K562 (cell line): ENCODE data around the gene PIK3R6. TPM values are rescaled to one million over a fixed set of nuclear protein-coding genes. Genes with fewer than 3 reads are reported as not detected.

Source experiments
- ATAC-seq: fragments of 200-7000 bp; cut with Tn5 transposase; 3 replicates; pipeline ENCODE4 v1.9.1; 2020; ENCODE audit warnings: moderate library complexity
- BruUV-seq: library from RNA; stranded (reverse); fragments of 400-500 nt; replicated peaks from 2 replicates; lab custom pipeline; 2021; lab: Mats Ljungman, UMichigan
- CTCF ChIA-PET: fragments of 300-600 bp; formaldehyde crosslinking; extraction: SDS; loops from one replicate; lab custom pipeline; 2021; ENCODE audit warnings: low intra/inter-chr PET ratio; lab: Yijun Ruan, JAX
- POLR2A ChIA-PET: fragments of 300-600, 350-650 bp; sonication (Branson Sonifier 250); formaldehyde crosslinking; extraction: SDS; loops from one replicate; lab custom pipeline; 2021; ENCODE audit warnings: antibody characterized with exemption, inconsistent platforms; lab: Yijun Ruan, JAX
- DNase-seq, 4 experiments: peaks; one replicate each; pipeline versions ENCODE4 v3.0.0 to v3.0.0-alpha.2; 2011 to 2018; ENCODE audit warnings: low spot score in 3 of 4, mixed read lengths in 3 of 4; ENCODE audit errors: extremely low read depth in 1 of 4
- FAIRE-seq: peaks from 2 replicates; lab custom pipeline; 2011; peaks lifted over from hg19 to GRCh38; lab: Jason Lieb, UNC
- H2AFZ ChIP-seq: 2 replicates; pipeline ENCODE4 v1.6.0; 2011; ENCODE audit warnings: low read depth, low read length, control low read depth, inconsistent platforms
- H3K27ac ChIP-seq: fragments of 200-600 bp; 3 replicates; pipeline ENCODE4 v1.8.0; 2011; ENCODE audit warnings: low read depth, mild to moderate bottlenecking, control low read depth, inconsistent platforms, low read length, moderate library complexity, mixed read lengths; ENCODE audit errors: extremely low read depth
- H3K27me3 ChIP-seq, 2 experiments: fragments of 300-600 bp in 1 of 2; 2 replicates in 1 of 2; 3 replicates in 1 of 2; pipeline versions ENCODE4 v1.6.0 to v1.8.0; 2011; ENCODE audit warnings: inconsistent platforms in 2 of 2, low read length in 2 of 2, mild to moderate bottlenecking in 1 of 2, mixed read lengths in 1 of 2, moderate library complexity in 1 of 2; ENCODE audit not compliant: control insufficient read depth in 2 of 2, insufficient read depth in 2 of 2
- H3K36me3 ChIP-seq: fragments of 300-600 bp; 3 replicates; pipeline ENCODE4 v1.8.0; 2011; ENCODE audit warnings: mild to moderate bottlenecking, low read length, inconsistent platforms; ENCODE audit not compliant: control insufficient read depth, insufficient read depth
- H3K4me1 ChIP-seq, 2 experiments: fragments of 200-600 bp in 1 of 2; replicated peaks in 1 of 2; 2 replicates in 1 of 2; 3 replicates in 1 of 2; pipeline versions ENCODE4 v1.5.1 to v1.8.0; 2011; ENCODE audit warnings: inconsistent platforms in 2 of 2, low read length in 2 of 2, mild to moderate bottlenecking in 1 of 2, mixed read lengths in 1 of 2, moderate library complexity in 1 of 2; ENCODE audit not compliant: control insufficient read depth in 2 of 2, insufficient read depth in 2 of 2
- H3K4me2 ChIP-seq: 2 replicates; pipeline ENCODE4 v1.6.1; 2011; ENCODE audit warnings: low read length, control low read depth, inconsistent platforms, mixed read lengths; ENCODE audit not compliant: insufficient read depth
- H3K4me3 ChIP-seq: fragments of 200-600 bp; sonication (generic), shearing (Covaris generic); 2 replicates; pipeline ENCODE4 v1.5.1; 2016; ENCODE audit warnings: control low read depth, inconsistent platforms
- H3K79me2 ChIP-seq: fragments of 200-600 bp; 3 replicates; pipeline ENCODE4 v1.8.0; 2011; ENCODE audit warnings: low read length, inconsistent platforms; ENCODE audit not compliant: control insufficient read depth, insufficient read depth
- H3K9ac ChIP-seq, 2 experiments: 2 replicates each; pipeline versions ENCODE4 v1.6.0 to v1.6.1; 2011; ENCODE audit warnings: low read depth in 2 of 2, low read length in 2 of 2, control low read depth in 1 of 2, inconsistent platforms in 1 of 2, mild to moderate bottlenecking in 1 of 2, mixed read lengths in 1 of 2; ENCODE audit not compliant: insufficient read depth in 1 of 2
- H3K9me1 ChIP-seq: one replicate; pipeline ENCODE4 v1.6.0; 2011; ENCODE audit warnings: inconsistent platforms, mild to moderate bottlenecking, low read length, moderate library complexity; ENCODE audit not compliant: control insufficient read depth, insufficient read depth
- H3K9me3 ChIP-seq: replicated peaks from 2 replicates; pipeline ENCODE4 v1.5.1; 2011; ENCODE audit warnings: low read depth, low read length, inconsistent platforms; ENCODE audit not compliant: control insufficient read depth, insufficient read depth
- H4K20me1 ChIP-seq: replicated peaks from 2 replicates; pipeline ENCODE4 v1.6.1; 2011; ENCODE audit warnings: low read length, inconsistent platforms, mixed read lengths; ENCODE audit not compliant: control insufficient read depth, insufficient read depth
- ZBTB7A ChIP-seq: IDR thresholded peaks from 2 replicates; pipeline ENCODE4 v1.6.1; 2011; ENCODE audit warnings: low read depth, mild to moderate bottlenecking, low read length, moderate library complexity, borderline replicate concordance; ENCODE audit not compliant: control insufficient read depth
- ZNF197 ChIP-seq: fragments of 200-800 bp; sonication (Bioruptor generic); IDR thresholded peaks from 2 replicates; pipeline ENCODE4 v1.6.1; 2016; ENCODE audit warnings: low read depth, missing genetic modification characterization, missing compliant biosample characterization
- WGBS: fragments of 100-300 bp; shearing (Covaris generic); methylation state at CpG from one replicate; pipeline ENCODE4 v1.1.6; 2016; ENCODE audit warnings: low coverage, mixed read lengths; ENCODE audit not compliant: insufficient coverage; ENCODE audit errors: missing lambda C conversion rate; 5-methylcytosine and 5-hydroxymethylcytosine counted together
- in situ Hi-C: fragments of 300-500 bp; cut with MboI; formaldehyde crosslinking; loops from 4 replicates; pipeline ENCODE4 v1.15.0; 2018; ENCODE audit warnings: inconsistent platforms, mixed read lengths
- intact Hi-C: fragments of 100-400 bp; cut with micrococcal nuclease; formaldehyde crosslinking; loops from 2 replicates; pipeline ENCODE4 v1.14.2; 2022
- polyA plus RNA-seq, 8 experiments: library from polyadenylated mRNA; depleted of rRNA in 4 of 8; stranded (reverse) in 5 of 8; unstranded in 3 of 8; fragments of >200 nt; fragmentation: Nextera tagmentation in 2 of 8; fragmentation: Illumina TruSeq in 1 of 8; extraction: Ambion mirVana in 2 of 8; extraction: Trizol in 1 of 8; gene quantifications; 2 replicates each; pipeline versions ENCODE4 v1.2.1 to v1.2.3, GENCODE V29; 2011 to 2014; ENCODE audit warnings: inconsistent platforms in 1 of 8, missing spikeins in 1 of 8
- total RNA-seq, 7 experiments: library from RNA; depleted of rRNA in 6 of 7; stranded (reverse); fragments of >200 nt in 6 of 7; fragmentation: Illumina TruSeq in 2 of 7; extraction: Trizol in 2 of 7; gene quantifications; 2 replicates each; pipeline versions ENCODE4 v1.2.1 to v1.2.3, GENCODE V29; 2011 to 2021; ENCODE audit warnings: low replicate concordance in 1 of 7
- TF ChIP-seq, protein P1 (sequence below): fragments of 250-450 bp; sonication (Bioruptor Pico); IDR thresholded peaks from 2 replicates; pipeline ENCODE4 v1.4.0; 2020

PIK3R6 gene
- total and polyA plus RNA-seq, 9 of the 15 experiments (the other 6 are each of a cell fraction or from before 2014, with no cell fraction given): 0.04 TPM; not detected in 8

DNA sequence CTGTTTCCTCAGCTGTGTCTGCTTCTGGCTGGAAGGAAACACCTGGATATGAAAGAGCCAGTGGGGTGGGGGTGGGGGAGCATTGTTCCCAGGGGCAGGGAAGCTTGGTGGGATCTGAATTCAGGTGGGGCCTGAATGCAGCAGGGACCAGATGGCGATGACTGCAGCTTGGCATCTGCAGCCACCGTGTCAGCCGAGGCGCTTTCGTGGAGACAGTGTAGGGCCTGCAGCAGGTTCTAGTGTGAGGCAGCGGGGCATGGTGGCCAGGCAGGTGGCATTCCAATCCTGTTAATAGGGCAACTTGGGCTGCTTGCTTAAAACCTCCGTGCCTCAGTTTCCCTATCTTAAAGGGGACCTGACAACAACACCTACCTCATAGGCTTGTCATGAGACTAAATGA, 1.7 kb downstream of the PIK3R6 start:
- FAIRE-seq (no peak), DNase-seq (no peak), ATAC-seq (no peak)
- in situ Hi-C loops (no loop called here), intact Hi-C loops (no loop called here)
- H3K4me3 ChIP-seq: no peak overlapping the region
- no peaks in the 10 kb centered on the region for H3K4me1 ChIP-seq
- H3K4me2 ChIP-seq: no peak overlapping the region
- H2AFZ ChIP-seq: no peak overlapping the region
- no TSS peak for BruUV-seq
- H3K27ac ChIP-seq: no peak overlapping the region
- peaks cover 0 to 17% of the 10 kb centered on the region in 2 experiments; a peak in 2 of 5 replicates for H3K27me3 ChIP-seq
- WGBS: 0% methylated on average over 4 of the region's 7 CpGs
- no peaks in the 10 kb centered on the region for H3K79me2 ChIP-seq
- TF ChIP-seq, protein P1, sequence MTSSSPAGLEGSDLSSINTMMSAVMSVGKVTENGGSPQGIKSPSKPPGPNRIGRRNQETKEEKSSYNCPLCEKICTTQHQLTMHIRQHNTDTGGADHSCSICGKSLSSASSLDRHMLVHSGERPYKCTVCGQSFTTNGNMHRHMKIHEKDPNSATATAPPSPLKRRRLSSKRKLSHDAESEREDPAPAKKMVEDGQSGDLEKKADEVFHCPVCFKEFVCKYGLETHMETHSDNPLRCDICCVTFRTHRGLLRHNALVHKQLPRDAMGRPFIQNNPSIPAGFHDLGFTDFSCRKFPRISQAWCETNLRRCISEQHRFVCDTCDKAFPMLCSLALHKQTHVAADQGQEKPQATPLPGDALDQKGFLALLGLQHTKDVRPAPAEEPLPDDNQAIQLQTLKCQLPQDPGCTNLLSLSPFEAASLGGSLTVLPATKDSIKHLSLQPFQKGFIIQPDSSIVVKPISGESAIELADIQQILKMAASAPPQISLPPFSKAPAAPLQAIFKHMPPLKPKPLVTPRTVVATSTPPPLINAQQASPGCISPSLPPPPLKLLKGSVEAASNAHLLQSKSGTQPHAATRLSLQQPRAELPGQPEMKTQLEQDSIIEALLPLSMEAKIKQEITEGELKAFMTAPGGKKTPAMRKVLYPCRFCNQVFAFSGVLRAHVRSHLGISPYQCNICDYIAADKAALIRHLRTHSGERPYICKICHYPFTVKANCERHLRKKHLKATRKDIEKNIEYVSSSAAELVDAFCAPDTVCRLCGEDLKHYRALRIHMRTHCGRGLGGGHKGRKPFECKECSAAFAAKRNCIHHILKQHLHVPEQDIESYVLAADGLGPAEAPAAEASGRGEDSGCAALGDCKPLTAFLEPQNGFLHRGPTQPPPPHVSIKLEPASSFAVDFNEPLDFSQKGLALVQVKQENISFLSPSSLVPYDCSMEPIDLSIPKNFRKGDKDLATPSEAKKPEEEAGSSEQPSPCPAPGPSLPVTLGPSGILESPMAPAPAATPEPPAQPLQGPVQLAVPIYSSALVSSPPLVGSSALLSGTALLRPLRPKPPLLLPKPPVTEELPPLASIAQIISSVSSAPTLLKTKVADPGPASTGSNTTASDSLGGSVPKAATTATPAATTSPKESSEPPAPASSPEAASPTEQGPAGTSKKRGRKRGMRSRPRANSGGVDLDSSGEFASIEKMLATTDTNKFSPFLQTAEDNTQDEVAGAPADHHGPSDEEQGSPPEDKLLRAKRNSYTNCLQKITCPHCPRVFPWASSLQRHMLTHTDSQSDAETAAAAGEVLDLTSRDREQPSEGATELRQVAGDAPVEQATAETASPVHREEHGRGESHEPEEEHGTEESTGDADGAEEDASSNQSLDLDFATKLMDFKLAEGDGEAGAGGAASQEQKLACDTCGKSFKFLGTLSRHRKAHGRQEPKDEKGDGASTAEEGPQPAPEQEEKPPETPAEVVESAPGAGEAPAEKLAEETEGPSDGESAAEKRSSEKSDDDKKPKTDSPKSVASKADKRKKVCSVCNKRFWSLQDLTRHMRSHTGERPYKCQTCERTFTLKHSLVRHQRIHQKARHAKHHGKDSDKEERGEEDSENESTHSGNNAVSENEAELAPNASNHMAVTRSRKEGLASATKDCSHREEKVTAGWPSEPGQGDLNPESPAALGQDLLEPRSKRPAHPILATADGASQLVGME: no peak
- no peak for TF ChIP-seq ZBTB7A
- no peak for TF ChIP-seq ZNF197 (CRISPR knock-in tag)
- H4K20me1 ChIP-seq: no peaks in the 10 kb centered on the region
- ChIA-PET CTCF (no interaction called here), POLR2A (interaction anchor here (0.7 kb wide), 1 partner anchor 31 kb away, joined by 4 read pairs; no protein-coding TSS in a partner anchor)
- no peaks in the 10 kb centered on the region for H3K9me3 ChIP-seq
- H3K9me1 ChIP-seq: no peaks in the 10 kb centered on the region
- H3K9ac ChIP-seq: no peak overlapping the region
- H3K36me3 ChIP-seq: no peaks in the 10 kb centered on the region
